Activated B cell treated with CpG ODN at 0.5 μM for 24 hours (primary cell): ENCODE data around the gene COA6. TPM values are rescaled to one million over a fixed set of nuclear protein-coding genes. Genes with fewer than 3 reads are reported as not detected.

Experiments
- ATAC-seq: fragments of 200-7000 bp; cut with Tn5 transposase; one replicate; pipeline ENCODE4 v1.10.0; 2021; ENCODE audit warnings: low read depth, mild to moderate bottlenecking, moderate library complexity
- CTCF ChIA-PET: fragments of 350-600 bp; sonication (Branson Sonifier 250); formaldehyde crosslinking; loops from one replicate; lab custom pipeline; 2021; ENCODE audit warnings: antibody characterized with exemption; lab: Charles Lee
- POLR2A ChIA-PET: fragments of 350-600 bp; sonication (Branson Sonifier 250); formaldehyde crosslinking; loops from one replicate; lab custom pipeline; 2021; ENCODE audit warnings: antibody characterized with exemption; lab: Charles Lee
- DNase-seq: peaks from one replicate; pipeline ENCODE4 v3.0.0; 2022
- H3K27ac Mint-ChIP-seq: one replicate; pipeline ENCODE4 v1.8.0; 2020; ENCODE audit warnings: mixed read lengths
- H3K27me3 Mint-ChIP-seq: one replicate; pipeline ENCODE4 v1.8.0; 2021; ENCODE audit warnings: mixed read lengths
- H3K36me3 Mint-ChIP-seq: one replicate; pipeline ENCODE4 v1.8.0; 2021; ENCODE audit warnings: low read depth, mixed read lengths
- H3K4me1 Mint-ChIP-seq: one replicate; pipeline ENCODE4 v1.8.0; 2021; ENCODE audit warnings: mixed read lengths
- H3K4me3 Mint-ChIP-seq: one replicate; pipeline ENCODE4 v1.8.0; 2020; ENCODE audit warnings: mild to moderate bottlenecking, mixed read lengths
- H3K9me3 Mint-ChIP-seq: one replicate; pipeline ENCODE4 v1.8.0; 2020; ENCODE audit warnings: mixed read lengths
- intact Hi-C: fragments of 100-400 bp; cut with micrococcal nuclease; formaldehyde crosslinking; loops from one replicate; pipeline ENCODE4 v1.15.1; 2024
- total RNA-seq: library from RNA; stranded (reverse); gene quantifications from 2 replicates; pipeline ENCODE4 v1.2.3, GENCODE V29; 2022
- TF ChIP-seq, protein P1 (sequence below): fragments of 200-600 bp; IDR thresholded peaks from one replicate; pipeline ENCODE4 v1.8.0; 2022; ENCODE audit warnings: antibody characterized with exemption, mild to moderate bottlenecking

Gene COA6
- total RNA-seq, 1 donor from 2014 or later, result 20.7 TPM

DNA sequence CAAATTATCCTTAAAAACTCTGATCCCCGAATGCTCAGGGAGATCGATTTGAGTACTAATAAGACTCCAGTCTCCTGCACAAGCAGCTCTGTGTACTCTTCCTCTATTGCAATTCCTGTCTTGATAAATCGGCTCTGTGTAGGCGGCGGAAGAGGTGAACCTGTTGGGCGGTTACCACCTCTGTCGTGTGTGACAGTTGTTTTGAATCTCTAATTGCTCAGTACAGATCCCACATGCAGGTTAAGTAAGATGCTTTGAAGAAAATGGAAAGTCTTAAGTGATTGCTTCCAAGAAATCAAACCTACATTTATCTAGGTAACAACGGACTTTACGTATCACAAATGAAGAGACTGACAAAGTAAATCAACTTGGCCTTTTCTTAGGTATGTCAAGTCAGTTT, 35.5 kb downstream of the COA6 start:
- Mint-ChIP-seq H3K9me3 (no peaks in the 10 kb centered on the region), H3K27ac (no peak overlapping the region), H3K4me3 (no peak overlapping the region), H3K27me3 (no peaks in the 10 kb centered on the region), H3K4me1 (no peaks in the 10 kb centered on the region), H3K36me3 (peaks cover 71% of the 10 kb centered on the region)
- no peak for ATAC-seq
- TF ChIP-seq, protein P1, sequence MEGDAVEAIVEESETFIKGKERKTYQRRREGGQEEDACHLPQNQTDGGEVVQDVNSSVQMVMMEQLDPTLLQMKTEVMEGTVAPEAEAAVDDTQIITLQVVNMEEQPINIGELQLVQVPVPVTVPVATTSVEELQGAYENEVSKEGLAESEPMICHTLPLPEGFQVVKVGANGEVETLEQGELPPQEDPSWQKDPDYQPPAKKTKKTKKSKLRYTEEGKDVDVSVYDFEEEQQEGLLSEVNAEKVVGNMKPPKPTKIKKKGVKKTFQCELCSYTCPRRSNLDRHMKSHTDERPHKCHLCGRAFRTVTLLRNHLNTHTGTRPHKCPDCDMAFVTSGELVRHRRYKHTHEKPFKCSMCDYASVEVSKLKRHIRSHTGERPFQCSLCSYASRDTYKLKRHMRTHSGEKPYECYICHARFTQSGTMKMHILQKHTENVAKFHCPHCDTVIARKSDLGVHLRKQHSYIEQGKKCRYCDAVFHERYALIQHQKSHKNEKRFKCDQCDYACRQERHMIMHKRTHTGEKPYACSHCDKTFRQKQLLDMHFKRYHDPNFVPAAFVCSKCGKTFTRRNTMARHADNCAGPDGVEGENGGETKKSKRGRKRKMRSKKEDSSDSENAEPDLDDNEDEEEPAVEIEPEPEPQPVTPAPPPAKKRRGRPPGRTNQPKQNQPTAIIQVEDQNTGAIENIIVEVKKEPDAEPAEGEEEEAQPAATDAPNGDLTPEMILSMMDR, result no peak
- POLR2A ChIA-PET, result interaction anchor here (0.6 kb wide), 1 partner anchor 36 kb away, joined by 3 read pairs; no protein-coding TSS in a partner anchor
- CTCF ChIA-PET, result no interaction called here
- intact Hi-C loops, result no loop called here
- no peak for DNase-seq

DNA sequence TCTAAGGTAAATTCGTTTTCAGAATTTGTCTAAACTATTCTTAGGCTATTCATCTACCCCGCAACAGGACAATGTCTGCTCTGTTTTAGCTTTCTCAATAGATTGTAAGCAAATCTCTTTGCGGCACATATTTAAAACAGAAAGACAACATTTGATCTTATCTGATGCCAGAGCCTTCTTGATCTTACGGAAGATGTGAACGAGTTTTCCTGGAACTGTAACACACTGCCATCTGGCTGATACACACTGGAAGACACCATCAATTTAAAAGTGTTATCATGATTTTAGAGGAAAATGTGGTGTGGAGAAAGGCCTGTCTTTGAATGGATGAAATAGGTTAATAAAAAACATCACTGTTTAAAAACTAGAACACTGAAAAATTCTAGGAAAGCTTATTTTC, 36.1 kb downstream of the COA6 start:
- Mint-ChIP-seq H3K36me3 (peaks cover 75% of the 10 kb centered on the region), H3K9me3 (no peaks in the 10 kb centered on the region), H3K4me1 (no peaks in the 10 kb centered on the region), H3K4me3 (no peak overlapping the region), H3K27me3 (no peaks in the 10 kb centered on the region), H3K27ac (no peak overlapping the region)
- TF ChIP-seq, protein P1, result no peak
- POLR2A ChIA-PET, result no interaction called here
- DNase-seq (no peak), ATAC-seq (no peak)
- CTCF ChIA-PET, result no interaction called here
- intact Hi-C loops, result no loop called here

DNA sequence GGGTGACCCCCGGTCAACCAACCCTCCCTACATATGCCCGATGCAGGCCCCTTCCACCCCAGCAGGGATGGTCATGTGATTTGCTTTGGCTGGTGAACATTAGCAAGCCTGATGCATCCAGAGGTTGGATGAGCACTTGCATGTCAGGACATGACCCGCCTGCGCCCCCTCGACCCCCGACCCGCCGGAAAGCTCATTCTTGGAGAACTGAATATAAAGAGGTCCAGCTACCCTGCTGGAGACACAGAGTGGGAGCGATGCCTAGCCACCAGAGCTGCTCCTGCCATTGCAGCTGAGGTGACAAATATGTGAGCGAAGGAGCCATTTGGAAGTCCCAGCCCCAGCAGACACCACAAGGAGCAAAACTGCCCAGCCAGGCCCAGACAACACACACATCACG, 39.6 kb downstream of the COA6 start:
- DNase-seq (no peak), ATAC-seq (no peak)
- no peaks in the 10 kb centered on the region for H3K4me1 Mint-ChIP-seq
- H3K9me3 Mint-ChIP-seq, result no peaks in the 10 kb centered on the region
- no peak overlapping the region for H3K27ac Mint-ChIP-seq
- H3K27me3 Mint-ChIP-seq, result no peaks in the 10 kb centered on the region
- H3K36me3 Mint-ChIP-seq, result peaks cover 78% of the 10 kb centered on the region
- TF ChIP-seq, protein P1, result no peak
- intact Hi-C loops, result no loop called here
- ChIA-PET POLR2A (no interaction called here), CTCF (no interaction called here)
- H3K4me3 Mint-ChIP-seq, result no peak overlapping the region

DNA sequence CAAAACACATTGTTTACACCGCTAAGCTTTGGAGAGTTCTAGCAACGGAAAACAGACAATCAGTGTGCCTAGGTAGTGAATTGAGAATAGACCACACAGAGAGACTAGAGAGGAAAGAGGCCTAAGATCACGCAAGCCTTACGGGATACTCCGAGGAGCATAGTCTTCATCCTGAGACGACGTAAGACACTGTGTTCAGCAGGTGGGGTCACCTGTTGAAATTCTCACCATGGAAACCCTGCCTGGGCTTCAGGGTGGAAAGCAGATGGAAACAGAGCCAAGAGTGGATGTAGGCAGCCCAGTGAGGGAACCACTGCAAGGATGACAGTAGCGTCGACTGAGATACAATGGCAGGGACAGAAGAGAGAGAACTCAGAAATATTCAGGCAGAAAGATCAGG, 40.2 kb downstream of the COA6 start:
- Mint-ChIP-seq H3K9me3 (no peaks in the 10 kb centered on the region), H3K27me3 (no peaks in the 10 kb centered on the region), H3K4me3 (no peak overlapping the region), H3K27ac (no peak overlapping the region), H3K36me3 (peaks cover 77% of the 10 kb centered on the region), H3K4me1 (no peaks in the 10 kb centered on the region)
- intact Hi-C loops, result no loop called here
- POLR2A ChIA-PET, result no interaction called here
- TF ChIP-seq, protein P1, result no peak
- DNase-seq, result no peak
- CTCF ChIA-PET, result no interaction called here
- ATAC-seq, result no peak

DNA sequence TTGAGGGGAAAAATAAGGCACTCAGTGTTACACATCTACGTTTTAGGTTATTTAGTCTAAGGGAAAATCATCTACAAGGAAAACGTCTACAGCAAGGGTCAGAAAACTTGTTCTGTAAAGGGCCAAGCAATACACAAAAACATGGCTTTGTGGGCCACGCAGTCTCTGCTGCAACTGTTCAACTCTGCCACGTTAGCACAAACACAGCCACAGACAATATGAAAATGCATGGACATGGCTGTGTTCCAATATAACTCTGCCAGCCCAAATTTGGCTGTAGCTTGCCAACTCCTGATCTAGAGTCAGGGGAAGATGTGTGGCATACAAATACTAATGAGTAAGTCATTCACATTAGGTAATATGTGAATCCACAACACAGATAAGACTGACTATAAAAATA, 40.7 kb downstream of the COA6 start:
- Mint-ChIP-seq H3K9me3 (no peaks in the 10 kb centered on the region), H3K36me3 (peaks cover 75% of the 10 kb centered on the region), H3K27me3 (no peaks in the 10 kb centered on the region), H3K4me3 (no peak overlapping the region), H3K27ac (no peak overlapping the region), H3K4me1 (no peaks in the 10 kb centered on the region)
- ATAC-seq, result no peak
- DNase-seq, result no peak
- TF ChIP-seq, protein P1, result no peak
- intact Hi-C loops, result no loop called here
- ChIA-PET POLR2A (no interaction called here), CTCF (no interaction called here)
